HCT116 (cell line): ENCODE data around the gene PDK1. TPM values are rescaled to one million over a fixed set of nuclear protein-coding genes. Genes with fewer than 3 reads are reported as not detected.

Experiments used
- ATAC-seq: fragments of 200-7000 bp; cut with Tn5 transposase; 2 replicates; pipeline ENCODE4 v1.9.1; 2020; ENCODE audit warnings: mild to moderate bottlenecking, moderate library complexity
- Bru-seq: library from RNA; stranded (reverse); fragments of 400-500 nt; gene quantifications from one replicate; lab custom pipeline; 2021; lab: Mats Ljungman, UMichigan
- BruChase-seq, 2 experiments: library from RNA; stranded (reverse); fragments of 400-500 nt; gene quantifications; one replicate each; lab custom pipeline; 2021; lab: Mats Ljungman, UMichigan
- BruUV-seq: library from RNA; stranded (reverse); fragments of 400-500 nt; replicated peaks from 2 replicates; lab custom pipeline; 2021; lab: Mats Ljungman, UMichigan
- CTCF ChIA-PET: fragments of 300-600 bp; sonication (Branson Sonifier 250); formaldehyde crosslinking; loops from one replicate; lab custom pipeline; 2021; ENCODE audit warnings: antibody characterized with exemption; lab: Charles Lee
- POLR2A ChIA-PET: fragments of 300-600, 350-600 bp; sonication (Branson Sonifier 250); formaldehyde crosslinking; loops from one replicate; lab custom pipeline; 2021; ENCODE audit warnings: antibody characterized with exemption; lab: Charles Lee
- RAD21 ChIA-PET, 2 experiments: fragments of 300-600 bp; sonication (Branson Sonifier 250); formaldehyde crosslinking; loops; one replicate each; lab custom pipeline; 2023; ENCODE audit warnings: low total read pairs in 2 of 2; ENCODE audit not compliant: uncharacterized antibody in 2 of 2, unreplicated experiment in 2 of 2, low non-redundant PET in 1 of 2; lab: Charles Lee
- DNase-seq: peaks from one replicate; pipeline ENCODE4 v3.0.0-alpha.2; 2010; ENCODE audit warnings: low read depth, low spot score
- H2AFZ ChIP-seq: fragments of 200-600 bp; shearing (Covaris generic), sonication (generic); 2 replicates; pipeline ENCODE4 v1.6.1; 2017; ENCODE audit warnings: low read depth, mixed run types, mixed read lengths, antibody characterized with exemption, low read length; ENCODE audit not compliant: poor library complexity, severe bottlenecking
- H3K27ac ChIP-seq: 2 replicates; pipeline ENCODE4 v1.5.1; 2012; ENCODE audit warnings: low read depth, low read length
- H3K27me3 ChIP-seq: fragments of 200-600 bp; sonication (generic); 2 replicates; pipeline ENCODE4 v1.6.1; 2016; ENCODE audit warnings: mixed run types, low read length, mixed read lengths; ENCODE audit not compliant: insufficient read depth
- H3K36me3 ChIP-seq, 2 experiments: fragments of 200-500 bp in 1 of 2; fragments of 200-600 bp in 1 of 2; sonication (Bioruptor generic) in 1 of 2; sonication (generic) in 1 of 2; 2 replicates each; pipeline versions ENCODE4 v1.5.1 to v1.6.1; 2014 to 2016; ENCODE audit warnings: low read length in 2 of 2, inconsistent platforms in 1 of 2, mixed read lengths in 1 of 2, mixed run types in 1 of 2; ENCODE audit not compliant: insufficient read depth in 2 of 2, control insufficient read depth in 1 of 2
- H3K4me1 ChIP-seq, 2 experiments: fragments of 200-600 bp in 1 of 2; sonication (generic) in 1 of 2; 2 replicates each; pipeline versions ENCODE4 v1.5.1 to v1.6.1; 2012 to 2017; ENCODE audit warnings: low read length in 2 of 2, inconsistent platforms in 1 of 2, mild to moderate bottlenecking in 1 of 2, mixed read lengths in 1 of 2, mixed run types in 1 of 2, moderate library complexity in 1 of 2; ENCODE audit not compliant: insufficient read depth in 2 of 2, control insufficient read depth in 1 of 2
- H3K4me2 ChIP-seq: fragments of 200-600 bp; sonication (generic); 2 replicates; pipeline ENCODE4 v1.6.1; 2017; ENCODE audit warnings: mixed run types, low read length, mixed read lengths
- H3K4me3 ChIP-seq, 2 experiments: fragments of 200-600 bp in 1 of 2; sonication (generic) in 1 of 2; replicated peaks in 1 of 2; 2 replicates each; pipeline ENCODE4 v1.5.1; 2011 to 2016; ENCODE audit warnings: low read length in 2 of 2, control low read depth in 1 of 2, low read depth in 1 of 2, mild to moderate bottlenecking in 1 of 2, mixed read lengths in 1 of 2, mixed run types in 1 of 2
- H3K79me2 ChIP-seq: fragments of 200-600 bp; sonication (generic); 2 replicates; pipeline ENCODE4 v1.6.1; 2017; ENCODE audit warnings: mild to moderate bottlenecking, mixed run types, low read length, moderate library complexity, mixed read lengths; ENCODE audit not compliant: insufficient read depth
- H3K9ac ChIP-seq: fragments of 200-600 bp; sonication (generic); 2 replicates; pipeline ENCODE4 v1.6.1; 2016; ENCODE audit warnings: low read length, mixed read lengths
- H3K9me2 ChIP-seq: fragments of 200-600 bp; sonication (generic), shearing (Covaris generic); 2 replicates; pipeline ENCODE4 v1.6.1; 2017; ENCODE audit warnings: mixed run types, mild to moderate bottlenecking, moderate library complexity; ENCODE audit not compliant: insufficient read depth
- H3K9me3 ChIP-seq, 2 experiments: fragments of 200-500 bp in 1 of 2; fragments of 200-600 bp in 1 of 2; sonication (Bioruptor generic) in 1 of 2; sonication (generic) in 1 of 2; 2 replicates each; pipeline ENCODE4 v1.6.1; 2014 to 2017; ENCODE audit warnings: low read length in 2 of 2, mixed read lengths in 2 of 2, inconsistent platforms in 1 of 2, low read depth in 1 of 2, mild to moderate bottlenecking in 1 of 2, mixed run types in 1 of 2, moderate library complexity in 1 of 2; ENCODE audit not compliant: control insufficient read depth in 1 of 2, insufficient read depth in 1 of 2
- H4K20me1 ChIP-seq: fragments of 200-600 bp; sonication (generic), shearing (Covaris generic); 2 replicates; pipeline ENCODE4 v1.6.1; 2017; ENCODE audit warnings: mixed run types, mild to moderate bottlenecking, moderate library complexity; ENCODE audit not compliant: insufficient read depth
- ATF3 ChIP-seq: IDR thresholded peaks from 2 replicates; pipeline ENCODE4 v1.6.1; 2012
- CEBPB ChIP-seq: IDR thresholded peaks from 2 replicates; pipeline ENCODE4 v1.6.1; 2012; ENCODE audit warnings: low read depth
- CTCF ChIP-seq, 3 experiments: fragments of 200-600 bp in 1 of 3; sonication (generic) in 1 of 3; IDR thresholded peaks in 2 of 3; conservative IDR thresholded peaks in 1 of 3; 2 replicates each; pipeline ENCODE4 v1.5.1; 2012 to 2017; ENCODE audit warnings: low read depth in 2 of 3, low read length in 2 of 3, antibody characterized with exemption in 1 of 3, borderline replicate concordance in 1 of 3, control low read depth in 1 of 3, mild to moderate bottlenecking in 1 of 3, mixed read lengths in 1 of 3, mixed run types in 1 of 3, moderate library complexity in 1 of 3; ENCODE audit not compliant: insufficient read depth in 1 of 3
- ELF1 ChIP-seq: IDR thresholded peaks from 2 replicates; pipeline ENCODE4 v1.6.1; 2012; ENCODE audit warnings: low read depth, borderline replicate concordance
- EZH2 ChIP-seq: fragments of 200-600 bp; sonication (generic); IDR thresholded peaks from 2 replicates; pipeline ENCODE4 v1.6.1; 2017; ENCODE audit warnings: antibody characterized with exemption, mixed run types
- EZH2phosphoT487 ChIP-seq: fragments of 200-600 bp; IDR thresholded peaks from 2 replicates; pipeline ENCODE4 v1.6.1; 2018; ENCODE audit warnings: antibody characterized with exemption, borderline replicate concordance
- JUND ChIP-seq: IDR thresholded peaks from 2 replicates; pipeline ENCODE4 v1.6.1; 2012
- MAX ChIP-seq: IDR thresholded peaks from 2 replicates; pipeline ENCODE4 v1.6.1; 2012
- RAD21 ChIP-seq: IDR thresholded peaks from 2 replicates; pipeline ENCODE4 v1.6.1; 2012; ENCODE audit warnings: low read depth, mild to moderate bottlenecking
- REST ChIP-seq: IDR thresholded peaks from 2 replicates; pipeline ENCODE4 v1.6.1; 2012; ENCODE audit warnings: low read depth
- SIN3A ChIP-seq: IDR thresholded peaks from 2 replicates; pipeline ENCODE4 v1.6.1; 2012; ENCODE audit warnings: low read depth
- SRF ChIP-seq: IDR thresholded peaks from 2 replicates; pipeline ENCODE4 v1.6.1; 2012; ENCODE audit warnings: low read depth
- TCF7L2 ChIP-seq: IDR thresholded peaks from 2 replicates; pipeline ENCODE4 v1.7.0; 2011; ENCODE audit warnings: borderline replicate concordance, inconsistent platforms; ENCODE audit not compliant: insufficient read depth, insufficient read length; ENCODE audit errors: extremely low read depth
- YY1 ChIP-seq: IDR thresholded peaks from 2 replicates; pipeline ENCODE4 v1.6.1; 2011; ENCODE audit warnings: low read length, low read depth, moderate library complexity, mild to moderate bottlenecking; ENCODE audit not compliant: insufficient replicate concordance; ENCODE audit errors: extremely low read depth
- ZBTB33 ChIP-seq: IDR thresholded peaks from 2 replicates; pipeline ENCODE4 v1.6.1; 2011; ENCODE audit warnings: mild to moderate bottlenecking, low read length, moderate library complexity; ENCODE audit not compliant: insufficient replicate concordance; ENCODE audit errors: extremely low read depth
- ZFX ChIP-seq: fragments of 450-650 bp; IDR thresholded peaks from 2 replicates; pipeline ENCODE4 v1.6.1; 2017
- intact Hi-C: fragments of 100-400 bp; cut with micrococcal nuclease; formaldehyde crosslinking; loops from 2 replicates; pipeline ENCODE4 v1.10.0; 2022
- long read RNA-seq: library from polyadenylated mRNA; unstranded; transcript quantifications from one replicate; pipeline ENCODE4 v2.0.0, GENCODE V29; 2021; ENCODE audit not compliant: unreplicated experiment
- polyA plus RNA-seq: library from polyadenylated mRNA; unstranded; fragments of >200 nt; gene quantifications from 2 replicates; pipeline ENCODE4 v1.2.1, GENCODE V29; 2012; ENCODE audit warnings: missing spikeins
- total RNA-seq: library from RNA; stranded (reverse); gene quantifications from one replicate; pipeline ENCODE4 v1.2.1, GENCODE V29; 2021; ENCODE audit not compliant: unreplicated experiment

Gene PDK1
- 21.3 TPM for total RNA-seq
- 20.2 and 23.3 TPM in 2 replicates for polyA plus RNA-seq
- Bru-seq, nascent RNA, result percentile 80 among the genes with signal in this experiment
- BruChase-seq, experiment 1, labeled RNA remaining after a 6-hour chase, result percentile 76 among the genes with signal in this experiment
- BruChase-seq, experiment 2, labeled RNA remaining after a 2-hour chase, result percentile 75 among the genes with signal in this experiment
- long read RNA-seq, full-length matches to known transcripts, result 4 of 16 reads
- long read RNA-seq, partial matches to known transcripts, result 3 of 16 reads
- long read RNA-seq, other reads (novel, unspliced or antisense), result 9 of 16 reads

- intact Hi-C loops, result no loop called here
- TF ChIP-seq SRF (no peak), ZFX (no peak), CTCF (IDR thresholded peaks at IDR 0.05 in 2 of 3, conservative IDR thresholded peaks at IDR 0.05 in 1 of 3; ENCODE audit: borderline replicate concordance in 1 of 3, insufficient read depth in 1 of 3, low read depth in 2 of 3, low read length in 2 of 3) (no peak), ATF3 (no peak), RAD21 (no peak), YY1 (peak; percentile 4), REST (no peak), ELF1 (no peak), TCF7L2 (no peak), CEBPB (peak; percentile 25; the same call in 1 of the 2 replicates), ZBTB33 (peak; percentile 10), SIN3A (peak; percentile 96), EZH2phosphoT487 (no peak), JUND (no peak), MAX (peak; percentile 87), EZH2 (no peak)
Measured at GRCh38 chr2:172555522-172556283, at the start of gene PDK1. Gene PDK1, plus strand, starts transcription at chr2:172556090. Its CDS starts 61 bp downstream, at chr2:172556151.

More at GRCh38 chr2:172555522-172556283, at the start of gene PDK1:
- ChIA-PET POLR2A (interaction anchor here (1.0 kb wide), 1 partner anchor 20 kb away, joined by 3 read pairs; no protein-coding TSS in a partner anchor), CTCF (no interaction called here), RAD21 (no interaction called here)
- Histone ChIP-seq H4K20me1 (peaks cover 1% of the 10 kb centered on the region; the same call in 1 of the 2 replicates), H3K27me3 (no peaks in the 10 kb centered on the region), H3K27ac (peak within 1 kb of the TSS; percentile 91), H3K9me3 (no peaks in the 10 kb centered on the region), H3K79me2 (peaks cover 22% of the 10 kb centered on the region), H2AFZ (peak within 1 kb of the TSS; percentile 64), H3K9me2 (no peaks in the 10 kb centered on the region), H3K4me3 (peak within 1 kb of the TSS; percentile 64 to 86), H3K36me3 (0 out of 4 replicates have a peak, but pooled peaks cover 0 to 3% of the 10 kb centered on the region in 2 experiments), H3K4me1 (peaks cover 5 to 33% of the 10 kb centered on the region in 2 experiments; a peak in 3 of 4 replicates), H3K4me2 (peak within 1 kb of the TSS; percentile 96), H3K9ac (peak within 1 kb of the TSS; percentile 53)
- DNase-seq (peak; percentile 72), ATAC-seq (peak; percentile 89)
- no TSS peak for BruUV-seq
